Loucy (cell line): ENCODE measurements around the gene UPK3A.

Experiments used
- H2AFZ ChIP-seq: fragments of 200-600 bp; sonication (generic); 2 replicates; pipeline ENCODE4 v1.6.0; 2016; ENCODE audit warnings: antibody characterized with exemption, mild to moderate bottlenecking, low read length, moderate library complexity
- H3F3A ChIP-seq: fragments of 200-600 bp; 2 replicates; pipeline ENCODE4 v1.6.0; 2016; ENCODE audit warnings: antibody characterized with exemption, low read depth, mild to moderate bottlenecking
- H3K27me3 ChIP-seq: fragments of 200-600 bp; sonication (generic); 2 replicates; pipeline ENCODE4 v1.6.1; 2014; ENCODE audit warnings: low read length, mild to moderate bottlenecking; ENCODE audit not compliant: insufficient read depth, poor library complexity, severe bottlenecking
- H3K36me3 ChIP-seq: fragments of 200-600 bp; sonication (generic); 2 replicates; pipeline ENCODE4 v1.6.1; 2016; ENCODE audit warnings: low read length; ENCODE audit not compliant: insufficient read depth
- H3K4me1 ChIP-seq: fragments of 200-600 bp; sonication (generic); 2 replicates; pipeline ENCODE4 v1.5.1; 2014; ENCODE audit warnings: low read length, mild to moderate bottlenecking; ENCODE audit not compliant: insufficient read depth, poor library complexity, severe bottlenecking
- H3K4me2 ChIP-seq: fragments of 200-600 bp; sonication (generic); 2 replicates; pipeline ENCODE4 v1.6.0; 2014; ENCODE audit warnings: antibody characterized with exemption, low read length, low read depth, mild to moderate bottlenecking; ENCODE audit not compliant: poor library complexity, severe bottlenecking
- H3K4me3 ChIP-seq: fragments of 200-600 bp; sonication (generic); 2 replicates; pipeline ENCODE4 v1.5.1; 2014; ENCODE audit warnings: low read length, mild to moderate bottlenecking, mixed read lengths; ENCODE audit not compliant: poor library complexity, severe bottlenecking
- H3K79me2 ChIP-seq: fragments of 200-600 bp; sonication (generic); 2 replicates; pipeline ENCODE4 v1.6.1; 2014; ENCODE audit warnings: low read length; ENCODE audit not compliant: insufficient read depth
- H3K9ac ChIP-seq: fragments of 200-600 bp; sonication (generic); 2 replicates; pipeline ENCODE4 v1.6.0; 2014; ENCODE audit warnings: mild to moderate bottlenecking, low read depth, low read length, moderate library complexity; ENCODE audit not compliant: poor library complexity, severe bottlenecking
- H3K9me2 ChIP-seq: fragments of 200-600 bp; sonication (generic); replicated peaks from 2 replicates; pipeline ENCODE4 v1.6.1; 2016; ENCODE audit warnings: low read depth, low read length, mixed read lengths
- H3K9me3 ChIP-seq: fragments of 200-600 bp; sonication (generic); 2 replicates; pipeline ENCODE4 v1.6.1; 2014; ENCODE audit warnings: mild to moderate bottlenecking, antibody characterized with exemption, low read length, low read depth; ENCODE audit not compliant: insufficient read depth
- H4K20me1 ChIP-seq: fragments of 200-600 bp; sonication (generic); 2 replicates; pipeline ENCODE4 v1.6.0; 2014; ENCODE audit warnings: antibody characterized with exemption, low read length, mild to moderate bottlenecking; ENCODE audit not compliant: insufficient read depth, poor library complexity, severe bottlenecking
- CTCF ChIP-seq: fragments of 200-600 bp; sonication (generic); conservative IDR thresholded peaks from 2 replicates; pipeline ENCODE4 v1.5.1; 2014; ENCODE audit warnings: mild to moderate bottlenecking, antibody characterized with exemption, low read length
- EZH2phosphoT487 ChIP-seq: fragments of 200-600 bp; IDR thresholded peaks from 2 replicates; pipeline ENCODE4 v1.6.1; 2018; ENCODE audit warnings: antibody characterized with exemption, mild to moderate bottlenecking, moderate library complexity, borderline replicate concordance

UPK3A gene

DNA sequence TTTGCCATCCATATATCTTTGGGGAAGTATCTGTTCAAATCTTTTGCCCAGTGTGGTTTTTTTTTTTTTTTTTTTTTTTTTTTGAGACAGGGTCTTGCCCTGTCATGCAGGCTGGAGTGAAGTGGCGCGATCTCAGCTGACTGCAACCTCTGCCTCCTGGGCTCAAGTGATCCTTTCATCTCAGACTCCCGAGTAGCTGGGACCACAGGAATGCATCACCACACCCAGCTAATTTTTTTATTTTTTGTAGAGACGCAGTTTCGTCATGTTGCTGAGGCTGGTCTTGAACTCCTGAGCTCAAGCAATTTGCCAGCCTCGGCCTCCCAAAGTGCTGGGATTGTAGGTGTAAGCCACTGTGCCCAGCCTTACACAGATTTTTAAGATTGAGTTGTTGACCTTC, 20.2 kb downstream of the UPK3A start:
- no peak overlapping the region for H3K4me2 ChIP-seq
- H2AFZ ChIP-seq: no peak overlapping the region
- H3F3A ChIP-seq: no peaks in the 10 kb centered on the region
- H3K4me3 ChIP-seq: no peak overlapping the region
- no peak for TF ChIP-seq EZH2phosphoT487
- no peaks in the 10 kb centered on the region for H4K20me1 ChIP-seq
- no peaks in the 10 kb centered on the region for H3K27me3 ChIP-seq
- no peaks in the 10 kb centered on the region for H3K79me2 ChIP-seq
- H3K9me2 ChIP-seq: no peaks in the 10 kb centered on the region
- H3K36me3 ChIP-seq: no peaks in the 10 kb centered on the region
- no peak overlapping the region for H3K9ac ChIP-seq
- H3K9me3 ChIP-seq: no peaks in the 10 kb centered on the region
- H3K4me1 ChIP-seq: peaks cover 15% of the 10 kb centered on the region

DNA sequence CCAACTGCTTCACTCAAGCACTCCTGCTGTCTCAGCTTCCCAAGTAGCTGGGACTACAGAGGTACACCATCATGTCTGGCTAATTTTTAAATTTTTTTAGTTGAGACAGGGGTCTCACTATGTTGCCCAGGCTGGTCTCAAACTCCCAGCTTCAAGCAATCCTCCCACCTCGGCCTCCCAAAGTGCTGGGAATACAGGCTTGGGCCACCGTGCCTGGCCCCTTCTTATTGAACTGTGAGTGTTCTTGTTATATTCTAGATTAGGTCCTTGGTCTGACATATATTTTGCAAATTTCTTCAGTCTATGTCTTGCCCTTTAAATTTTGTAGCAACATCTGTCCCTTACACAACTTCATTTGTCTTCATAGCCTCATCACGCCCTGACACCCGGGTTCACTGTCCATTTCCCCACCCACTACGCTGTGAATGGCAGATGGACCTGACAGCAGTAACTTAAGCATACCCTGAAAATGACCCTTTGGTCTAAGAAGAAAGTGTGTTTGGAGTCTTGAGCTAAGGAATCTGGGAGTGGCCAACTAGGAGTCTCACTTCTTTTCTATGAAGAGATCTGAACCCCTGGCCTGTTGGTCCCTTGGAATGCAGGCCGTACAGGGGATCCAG, 20.8 kb downstream of the UPK3A start:
- H3K9me3 ChIP-seq: no peaks in the 10 kb centered on the region
- H4K20me1 ChIP-seq: peaks cover 5% of the 10 kb centered on the region
- H3K4me1 ChIP-seq: peaks cover 17% of the 10 kb centered on the region
- H3K79me2 ChIP-seq: peaks cover 5% of the 10 kb centered on the region
- no peaks in the 10 kb centered on the region for H3K27me3 ChIP-seq
- no peaks in the 10 kb centered on the region for H3K9me2 ChIP-seq
- no peak overlapping the region for H3K9ac ChIP-seq
- H2AFZ ChIP-seq: no peak overlapping the region
- TF ChIP-seq EZH2phosphoT487: no peak
- TF ChIP-seq CTCF: no peak
- no peak overlapping the region for H3K4me3 ChIP-seq
- no peak overlapping the region for H3K4me2 ChIP-seq
- no peaks in the 10 kb centered on the region for H3F3A ChIP-seq
- no peaks in the 10 kb centered on the region for H3K36me3 ChIP-seq

- Histone ChIP-seq H3F3A (no peaks in the 10 kb centered on the region), H3K4me3 (no peak overlapping the region), H3K27me3 (no peaks in the 10 kb centered on the region), H3K36me3 (no peaks in the 10 kb centered on the region), H3K4me1 (peaks cover 22% of the 10 kb centered on the region), H3K9me2 (no peaks in the 10 kb centered on the region), H3K9ac (no peak overlapping the region), H3K9me3 (no peaks in the 10 kb centered on the region), H3K79me2 (peaks cover 11% of the 10 kb centered on the region), H4K20me1 (peaks cover 11% of the 10 kb centered on the region), H3K4me2 (no peak overlapping the region), H2AFZ (no peak overlapping the region)
- TF ChIP-seq EZH2phosphoT487 (no peak), CTCF (no peak)
Measured at GRCh38 chr22:45306139-45306538, 21.4 kb downstream of the UPK3A start.

DNA sequence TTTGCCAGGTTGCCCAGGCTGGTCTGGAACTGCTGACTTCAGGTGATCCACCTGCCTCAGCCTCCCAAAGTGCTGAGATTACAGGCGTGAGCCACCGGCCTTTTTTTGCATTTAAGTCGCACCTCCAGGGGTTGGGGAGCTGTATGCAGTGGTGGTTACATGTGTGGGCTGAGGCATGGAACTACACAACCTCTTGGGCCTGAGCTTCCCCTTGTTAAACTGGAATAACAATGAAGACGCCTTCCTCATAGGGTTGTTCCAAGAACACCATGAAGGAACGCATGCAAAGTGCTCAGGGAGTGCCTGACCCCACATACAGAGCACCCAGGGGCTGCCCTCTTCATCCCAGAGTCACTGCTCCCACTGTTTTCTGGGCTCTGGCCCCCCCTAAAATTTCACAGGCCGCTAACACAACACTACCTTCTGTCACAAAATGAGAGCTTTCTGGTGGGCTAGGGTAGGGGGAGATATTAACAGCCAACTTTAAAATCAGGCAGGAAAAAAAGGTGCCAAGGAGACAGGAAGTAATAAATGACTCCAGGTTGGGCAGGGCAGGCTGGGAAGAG, 23.7 kb downstream of the UPK3A start:
- Histone ChIP-seq H3K27me3 (no peaks in the 10 kb centered on the region), H3K4me1 (peaks cover 31% of the 10 kb centered on the region), H2AFZ (peak overlapping the region; percentile 78; the same call in 1 of the 2 replicates), H3K4me3 (peak overlapping the region; percentile 72), H3K4me2 (peak overlapping the region; percentile 79), H3K9me3 (no peaks in the 10 kb centered on the region), H3K9me2 (no peaks in the 10 kb centered on the region), H3K9ac (peak overlapping the region; percentile 67), H4K20me1 (peaks cover 12% of the 10 kb centered on the region), H3K79me2 (peaks cover 29% of the 10 kb centered on the region), H3K36me3 (no peaks in the 10 kb centered on the region), H3F3A (no peaks in the 10 kb centered on the region)
- TF ChIP-seq EZH2phosphoT487 (no peak), CTCF (no peak)
